Ovary (tissue), 3 donors: ENCODE results near the gene AOAH.

Experiments used
- CTCF ChIP-seq, 3 donors: fragments of 450-650 bp in 2 of 3; fragments of 200-600 bp in 1 of 3; IDR thresholded peaks; one replicate each; pipeline versions ENCODE4 v1.5.1 to v1.8.0; 2016 to 2022; ENCODE audit warnings: antibody characterized with exemption in 3 of 3, mild to moderate bottlenecking in 1 of 3
- POLR2A ChIP-seq: fragments of 450-650 bp; IDR thresholded peaks from one replicate; pipeline ENCODE4 v1.6.1; 2017; ENCODE audit warnings: antibody characterized with exemption, mild to moderate bottlenecking, moderate library complexity
- donor health status: DM: no; HTN: no; CAD: no.

GRCh38 chr7:36538126-36538525 lies 186.2 kb downstream of the AOAH start:
- TF ChIP-seq CTCF (IDR thresholded peaks at IDR 0.05): no peak
- TF ChIP-seq POLR2A: no peak
